Stimulated activated CD8-positive, alpha-beta memory T cell treated with anti-CD3 and anti-CD28 coated beads, Interleukin-4, amount 100 ng/mL, for 1 hour (primary cell): ENCODE results near the gene ABAT.

ENCODE experiments used
- DNase-seq, 2 donors: peaks; one replicate each; pipeline ENCODE4 v3.0.0-alpha.2; 2020; ENCODE audit warnings: low read depth in 2 of 2, low spot score in 1 of 2

The ABAT gene

DNA sequence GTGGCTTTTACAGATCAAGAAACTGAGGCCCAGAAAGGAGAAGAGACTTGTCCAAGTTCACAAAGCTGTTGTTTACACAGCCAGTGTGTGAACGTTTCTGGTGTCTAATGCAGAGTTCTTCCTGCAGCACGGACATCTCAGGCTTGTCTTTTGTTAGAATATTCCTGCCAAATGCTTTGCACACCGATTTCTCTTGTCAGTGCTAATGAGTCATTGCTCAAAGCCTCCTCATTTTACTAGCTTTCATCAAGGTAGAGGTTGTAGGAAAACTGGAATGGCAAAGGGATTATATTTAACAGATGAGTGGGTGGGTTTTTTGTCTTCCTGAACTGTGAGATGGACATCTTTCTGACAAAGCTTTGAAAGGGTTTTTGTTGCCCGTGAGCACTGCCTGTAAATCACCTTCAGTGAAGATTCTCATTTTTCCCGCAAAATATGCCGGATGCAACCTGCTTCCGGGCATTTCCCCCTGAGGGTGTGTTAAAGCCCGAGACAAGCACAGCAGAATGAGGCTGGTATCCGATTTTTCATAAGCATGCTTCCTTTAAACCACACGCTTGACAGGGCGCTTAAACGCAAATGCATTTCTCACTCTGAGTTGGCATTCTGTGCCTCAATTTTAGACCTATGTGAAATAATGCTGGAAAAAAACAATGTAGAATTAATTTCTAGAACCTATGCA lies 137.9 kb downstream of the ABAT start:
- DNase-seq = no peak

DNA sequence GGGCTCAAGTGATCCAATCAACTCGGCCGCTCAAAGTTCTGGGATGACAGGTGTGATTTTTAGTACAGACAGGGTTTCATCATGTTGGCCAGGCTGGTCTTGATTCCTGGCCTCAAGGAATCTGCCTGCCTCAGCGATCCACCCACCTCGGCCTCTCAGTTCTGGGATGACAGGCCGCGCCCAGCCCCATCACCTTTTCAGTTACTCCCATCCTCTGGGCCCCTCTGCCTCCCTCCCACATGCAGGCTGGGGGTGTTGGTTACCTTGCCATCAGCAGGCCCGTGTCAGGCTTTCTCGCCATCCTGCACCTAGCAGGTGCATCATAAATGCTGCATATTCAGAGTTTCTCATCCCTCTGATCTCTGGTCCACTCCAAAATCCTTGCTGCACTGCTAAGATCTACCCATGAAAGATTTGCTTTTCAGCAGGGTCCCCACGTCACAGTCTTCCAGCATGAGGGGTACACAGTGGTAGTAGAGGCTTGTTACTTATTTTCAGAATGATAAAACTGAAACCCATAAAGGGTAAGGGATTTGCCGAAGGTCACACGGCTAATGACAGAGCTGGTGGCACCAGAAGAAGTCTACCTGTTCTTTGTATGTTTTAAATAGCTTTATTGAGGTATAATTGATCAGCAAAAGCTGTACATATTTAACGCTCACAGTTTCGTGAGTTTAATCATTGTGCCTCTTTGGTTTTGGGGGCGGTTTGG lies 139.8 kb downstream of the ABAT start:
- no peak for DNase-seq

- no peak for DNase-seq
Measured at GRCh38 chr16:8816967-8817655, 142.7 kb downstream of the ABAT start.

- no peak for DNase-seq
Measured at GRCh38 chr16:8818504-8819270, 144.3 kb downstream of the ABAT start.

- DNase-seq = no peak
Measured at GRCh38 chr16:8819411-8820034, 145.1 kb downstream of the ABAT start.

DNA sequence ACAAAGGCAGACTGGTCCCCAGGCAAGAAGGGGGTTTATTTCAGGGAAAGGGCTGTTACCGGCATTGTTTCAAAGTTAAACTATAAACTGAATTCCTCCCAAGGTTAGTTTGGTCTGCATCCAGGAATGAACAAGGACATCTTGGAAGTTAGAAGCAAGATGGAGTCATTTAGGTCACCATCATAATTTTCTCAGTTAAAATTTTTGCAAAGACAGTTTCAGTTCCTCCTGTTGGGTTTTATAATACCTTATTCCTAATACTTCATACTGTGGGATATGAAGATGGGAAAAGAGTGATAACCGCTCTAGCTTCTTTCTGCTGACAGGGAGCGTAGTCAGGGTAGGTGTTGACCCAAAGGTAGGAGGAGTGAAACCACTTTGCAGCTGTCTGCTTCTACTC lies 148.0 kb downstream of the ABAT start:
- no peak for DNase-seq

DNA sequence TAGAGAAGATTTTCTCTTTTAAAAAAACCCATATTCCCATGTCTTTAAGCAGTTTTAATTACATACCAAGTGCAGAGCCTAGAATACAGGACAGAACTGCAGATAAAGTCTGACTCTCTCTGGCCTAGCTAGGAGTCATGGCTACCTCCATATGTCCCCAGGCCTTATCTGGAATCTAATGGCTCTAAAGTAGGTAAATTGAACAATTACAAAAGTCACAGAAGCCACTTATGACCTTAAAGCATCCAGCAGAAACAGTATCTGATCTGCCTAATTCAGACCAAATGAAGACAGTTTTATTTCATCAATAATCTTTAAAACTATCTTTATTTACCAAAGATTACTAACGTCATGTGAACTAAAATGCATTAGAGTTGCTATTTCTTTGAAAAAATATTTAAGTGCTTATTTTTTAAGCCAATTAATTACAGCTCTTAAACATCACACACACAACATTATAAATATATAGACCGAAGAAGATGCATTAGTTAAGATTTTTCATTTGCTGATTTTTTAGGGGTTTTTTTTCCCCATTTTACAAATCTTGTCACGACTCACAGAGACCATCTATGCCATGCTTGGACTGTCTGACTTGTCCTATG lies 152.0 kb downstream of the ABAT start:
- DNase-seq = no peak

GRCh38 chr16:8828541-8829165 lies 154.2 kb downstream of the ABAT start:
- DNase-seq = no peak

DNA sequence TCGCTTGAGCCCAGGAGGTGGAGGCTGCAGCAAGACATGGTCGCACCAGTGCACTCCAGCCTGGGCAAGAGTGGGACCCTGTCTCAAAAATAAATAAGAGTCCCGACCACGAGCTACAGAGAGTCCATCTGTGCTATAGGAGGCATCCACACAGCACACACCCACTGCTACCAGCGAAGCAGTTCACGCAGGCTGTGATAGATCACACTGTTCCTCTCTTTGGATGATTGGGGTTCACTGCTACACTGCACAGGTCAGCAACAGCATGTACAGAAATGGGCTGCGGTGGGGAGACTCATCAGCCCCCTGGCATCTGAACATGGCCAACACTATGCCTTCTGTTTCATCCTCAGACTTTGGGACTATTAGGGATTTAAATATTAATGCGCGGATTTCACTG lies 157.0 kb downstream of the ABAT start:
- no peak for DNase-seq

GRCh38 chr16:8831871-8832716 lies 157.7 kb downstream of the ABAT start:
- DNase-seq = no peak

GRCh38 chr16:8832717-8833105 lies 158.3 kb downstream of the ABAT start:
- DNase-seq = no peak
